Central memory CD4-positive, alpha-beta T cell (primary cell): ENCODE data around the gene KNDC1.

Experiments
- DNase-seq: peaks from one replicate; pipeline ENCODE4 v3.0.0; 2022

Gene KNDC1

GRCh38 chr10:133266056-133266795 is 106.2 kb downstream of the KNDC1 start:
- no peak for DNase-seq

GRCh38 chr10:133267293-133267692 is 107.3 kb downstream of the KNDC1 start:
- DNase-seq, result no peak

DNA sequence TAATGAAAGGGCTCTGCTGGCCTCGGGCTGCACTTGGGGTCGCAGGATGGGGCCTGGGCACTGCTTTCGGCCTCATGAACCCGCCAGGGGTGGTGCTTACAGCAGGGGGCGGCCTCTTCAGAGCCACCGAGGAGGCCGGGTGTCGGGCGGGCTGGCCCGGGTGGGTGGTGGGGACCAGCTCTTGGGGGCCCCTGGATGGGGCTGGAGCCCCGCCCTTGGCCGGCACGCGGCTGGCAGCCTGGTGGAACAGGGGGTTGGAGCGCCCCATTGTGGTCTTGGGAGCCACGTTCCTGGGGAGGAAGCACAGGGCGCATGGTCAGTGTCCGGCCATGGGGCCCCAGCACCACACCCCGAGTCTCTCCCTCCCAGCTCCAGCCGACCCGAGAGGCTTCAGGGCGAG is 107.8 kb downstream of the KNDC1 start:
- DNase-seq, result no peak

DNA sequence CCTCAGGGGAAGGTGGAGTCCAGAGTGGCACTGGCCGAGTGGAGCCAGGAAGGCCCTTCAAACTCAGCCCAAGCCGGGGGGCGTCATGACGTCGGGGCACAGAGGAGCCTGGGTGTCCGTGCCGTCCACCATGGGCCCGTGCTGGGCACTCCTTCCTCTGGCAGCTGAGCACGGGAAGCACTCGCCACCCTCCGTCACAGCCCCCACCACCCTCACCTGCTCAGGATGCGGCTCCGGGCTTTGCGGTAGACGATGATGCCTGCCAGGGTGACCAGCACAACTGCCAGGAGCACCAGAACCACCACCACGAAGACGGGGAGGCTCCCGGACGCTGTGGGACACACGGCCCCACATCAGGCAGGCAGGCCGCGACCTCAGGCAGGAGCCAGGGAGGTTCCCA is 108.5 kb downstream of the KNDC1 start:
- DNase-seq, result no peak

DNA sequence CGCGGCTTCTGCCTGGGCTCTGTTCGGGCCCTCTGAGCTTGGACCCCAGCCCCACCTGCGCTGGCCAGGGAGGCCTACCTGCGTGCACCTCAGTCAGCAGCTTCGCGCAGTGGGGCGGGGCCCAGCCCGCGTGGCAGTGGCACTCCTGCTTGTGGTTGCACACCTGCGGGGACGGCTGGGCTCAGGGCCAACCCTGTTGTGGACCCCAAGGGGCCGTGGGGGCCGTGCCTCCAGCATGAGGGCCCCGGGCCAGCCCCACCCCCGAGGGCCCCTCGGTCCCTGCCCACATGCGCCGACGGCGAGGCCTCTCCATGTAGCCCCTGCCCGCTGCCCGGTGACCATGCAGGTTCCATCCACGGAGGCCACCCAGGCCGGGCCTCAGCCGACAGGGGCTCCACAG is 109.3 kb downstream of the KNDC1 start:
- DNase-seq, result no peak

DNA sequence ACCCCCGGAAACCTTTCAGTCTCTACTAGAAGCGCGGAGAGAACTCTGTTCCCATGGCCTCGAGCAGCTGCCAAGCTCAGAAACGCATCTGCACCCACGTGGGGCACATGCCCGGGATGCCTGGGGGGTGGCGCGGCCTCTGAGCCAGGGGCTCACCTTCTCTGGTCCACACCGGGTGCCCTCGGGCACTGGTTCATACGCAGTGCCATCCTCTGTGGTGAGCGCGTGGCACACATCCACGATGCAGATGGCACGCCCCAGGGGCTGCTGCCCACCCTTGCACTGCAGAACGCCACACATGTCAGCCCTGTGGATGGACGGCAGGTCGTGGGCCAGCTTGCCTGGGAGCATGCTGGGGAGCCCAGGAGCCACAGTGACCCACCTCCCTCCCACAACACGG is 110.2 kb downstream of the KNDC1 start:
- no peak for DNase-seq

- no peak for DNase-seq
Measured at GRCh38 chr10:133270773-133271297, 110.8 kb downstream of the KNDC1 start.

GRCh38 chr10:133271521-133272300 is 111.7 kb downstream of the KNDC1 start:
- no peak for DNase-seq

GRCh38 chr10:133272301-133272963 is 112.4 kb downstream of the KNDC1 start:
- DNase-seq, result no peak

DNA sequence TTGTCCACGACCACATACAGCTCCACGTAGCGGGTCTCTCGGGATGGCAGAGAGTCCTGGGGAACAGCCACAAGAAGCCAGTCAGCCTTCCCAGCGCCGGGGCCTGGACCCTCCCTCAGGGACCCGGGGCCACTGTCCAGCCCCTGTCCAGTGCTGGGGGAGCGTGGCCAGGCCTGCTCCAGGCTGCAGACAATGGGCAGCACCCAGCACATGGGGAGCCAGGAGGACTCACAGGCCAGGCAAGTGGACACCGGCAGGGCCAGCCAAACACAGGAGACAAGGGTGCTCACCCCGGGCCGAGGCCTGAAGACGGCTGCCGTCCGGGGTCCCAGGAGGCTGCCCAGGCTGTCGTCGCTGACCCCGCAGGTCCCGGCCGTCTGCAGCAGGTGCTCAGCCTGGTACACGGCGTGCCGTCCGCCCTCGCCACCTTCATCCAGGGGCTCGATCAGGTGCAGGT is 113.0 kb downstream of the KNDC1 start:
- no peak for DNase-seq

DNA sequence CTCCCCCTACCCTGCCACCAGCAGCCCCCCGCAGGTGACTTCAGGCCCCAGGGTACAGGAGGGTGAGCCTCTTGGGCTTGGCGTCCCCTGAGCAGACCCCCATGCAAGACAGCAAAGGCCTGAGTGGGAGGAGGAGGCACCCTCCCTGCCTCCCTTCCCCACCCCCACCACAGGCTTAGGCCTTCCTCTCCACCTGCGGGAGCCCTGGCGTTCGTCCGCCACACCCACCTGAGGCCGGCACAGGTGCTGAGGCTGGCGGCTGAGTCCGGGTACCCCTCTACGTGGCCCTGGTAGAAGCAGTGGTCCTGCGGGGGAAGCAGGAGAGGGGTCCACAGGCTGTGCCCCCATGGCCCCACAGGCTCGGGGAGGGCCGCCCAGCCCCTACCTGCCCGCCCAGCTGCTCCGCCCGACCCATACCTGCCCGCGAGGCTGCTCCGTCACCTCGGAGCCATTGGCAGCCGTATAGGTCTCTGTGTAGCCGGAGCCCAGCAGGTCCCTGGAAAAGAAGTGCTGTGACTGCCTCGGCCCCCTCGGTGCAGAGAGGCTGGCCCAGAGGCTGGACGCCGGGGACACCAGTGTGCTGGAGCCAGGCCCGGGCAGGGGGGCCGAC is 113.6 kb downstream of the KNDC1 start:
- DNase-seq, result no peak

DNA sequence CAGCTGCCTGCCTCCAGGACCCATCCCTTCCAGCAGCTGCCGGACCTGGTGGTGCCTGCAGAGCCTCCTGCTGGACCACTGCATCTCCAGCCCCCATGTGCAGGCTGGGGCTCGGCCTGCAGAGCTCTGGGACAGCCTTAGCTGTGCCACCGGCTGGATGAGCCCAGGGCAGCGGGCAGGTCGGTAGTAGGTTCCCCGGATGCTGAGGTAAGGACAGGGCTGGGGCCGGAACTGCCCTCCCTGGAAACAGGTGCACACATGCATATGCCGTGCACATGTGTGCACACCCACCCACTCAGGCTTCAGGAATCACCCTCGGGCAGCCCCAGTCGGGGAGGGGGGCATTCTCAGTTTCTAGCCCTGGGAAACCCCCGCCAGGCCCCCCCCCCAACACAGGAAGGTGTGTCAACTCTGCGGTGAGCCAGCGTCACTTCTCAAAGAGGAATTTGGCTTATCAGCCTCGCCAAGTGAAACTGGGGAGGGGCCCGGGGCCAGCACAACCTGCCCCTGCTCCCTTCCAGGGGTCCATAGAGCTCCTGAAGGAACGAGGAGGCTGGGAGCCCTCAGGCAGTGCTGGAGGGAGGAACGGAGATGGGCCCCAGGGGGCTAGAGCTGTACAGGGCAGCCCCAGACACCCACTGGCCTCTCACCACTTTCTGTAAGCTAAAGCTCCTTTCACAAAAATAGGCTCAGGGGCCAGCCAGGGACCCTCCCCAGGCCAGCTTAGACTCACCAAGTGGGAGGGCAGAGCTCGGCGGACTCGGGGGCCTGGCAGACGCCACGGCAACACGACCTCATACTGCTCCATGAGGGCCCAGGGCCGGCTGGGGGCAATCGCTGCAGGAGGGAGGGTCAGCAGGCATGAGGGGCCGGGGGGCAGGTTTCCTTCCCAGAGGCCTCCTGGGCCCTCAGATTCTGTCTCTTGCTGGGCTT is 115.0 kb downstream of the KNDC1 start:
- DNase-seq, result peak; percentile 83

DNA sequence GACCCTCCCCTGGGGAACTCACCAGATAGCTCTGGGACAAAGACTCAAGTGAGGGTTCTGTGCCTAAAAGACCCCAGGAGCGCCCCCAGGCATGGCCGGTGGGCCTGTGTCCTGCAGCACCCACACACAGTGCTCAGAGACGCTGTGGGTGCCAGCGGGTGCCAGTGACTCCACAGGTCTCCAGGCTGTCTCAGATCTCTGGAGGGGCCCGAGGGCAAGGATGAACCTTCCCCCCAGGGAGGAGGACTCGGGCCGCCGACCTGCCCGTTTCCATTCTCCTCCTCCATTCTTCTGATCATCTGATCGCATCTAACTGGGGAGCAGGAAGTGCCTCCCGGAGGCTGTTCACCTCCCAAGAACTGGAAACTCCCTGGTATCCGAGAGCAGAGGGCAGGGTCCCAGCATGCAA is 115.7 kb downstream of the KNDC1 start:
- DNase-seq, result peak; percentile 39
